Pancreas (tissue), 10 donors: ENCODE results near the gene ACAD9. TPM values are rescaled to one million over a fixed set of nuclear protein-coding genes. Genes with fewer than 3 reads are reported as not detected.
"Not testable (repeated sequence)": the region's sequence is repeated elsewhere in the genome, so short reads cannot be mapped to it uniquely, and the experiment has no call there.

Source experiments
- ATAC-seq, 4 donors: fragments of 200-7000 bp; cut with Tn5 transposase; one replicate each; pipeline versions ENCODE4 v1.8.0 to v1.9.1; 2020; ENCODE audit warnings: mild to moderate bottlenecking in 4 of 4, moderate library complexity in 4 of 4
- DNase-seq, 6 donors: peaks; one replicate each; pipeline ENCODE4 v3.0.0-alpha.2; 2020
- FAIRE-seq: peaks from 2 replicates; lab custom pipeline; 2012; peaks lifted over from hg19 to GRCh38; lab: Jason Lieb, UNC
- H3K27ac ChIP-seq, 4 donors: fragments of 200-600 bp; sonication (generic); 1 replicate in 3 of 4; 2 replicates in 1 of 4; pipeline versions ENCODE4 v1.5.0 to v1.8.0; 2020
- H3K27me3 ChIP-seq, 4 donors: fragments of 200-600 bp; one replicate each; pipeline ENCODE4 v1.8.0; 2021
- H3K36me3 ChIP-seq, 3 donors: fragments of 200-600 bp; sonication (generic) in 1 of 3; one replicate each; pipeline versions ENCODE4 v1.5.0 to v1.8.0; 2020 to 2021
- H3K4me1 ChIP-seq, 3 donors: fragments of 200-600 bp; one replicate each; pipeline ENCODE4 v1.8.0; 2021
- H3K4me3 ChIP-seq, 4 donors: fragments of 200-600 bp; sonication (generic) in 2 of 4; one replicate each; pipeline versions ENCODE4 v1.5.0 to v1.8.0; 2020 to 2021
- H3K9me3 ChIP-seq, 4 donors: fragments of 200-600 bp; one replicate each; pipeline ENCODE4 v1.8.0; 2021
- WGBS, 2 donors: extraction: QIAGEN DNeasy Blood & Tissue Kit; methylation state at CpG; one replicate each; pipeline ENCODE4 v1.1.7; 2013; 5-methylcytosine and 5-hydroxymethylcytosine counted together
- intact Hi-C, 3 donors: fragments of 100-400 bp; cut with DNase I; formaldehyde crosslinking; loops; one replicate each; pipeline versions ENCODE4 v1.11.1 to v1.14.2; 2022
- polyA plus RNA-seq, 2 donors: library from polyadenylated mRNA; stranded (reverse); fragments of 200-250 nt; gene quantifications; one replicate each; pipeline ENCODE4 v1.2.3, GENCODE V29; 2013
- total RNA-seq, 6 donors: library from RNA; stranded (reverse); fragmentation: NEBNext Ultra II Directional in 4 of 6; extraction: Animal tissue kit (Norgen Biotek cat#: 25700) in 4 of 6; gene quantifications; one replicate each; pipeline versions ENCODE4 v1.2.1 to v1.2.4, GENCODE V29; 2021 to 2023
- TF ChIP-seq, protein P1 (sequence below), 4 donors: fragments of 200-600 bp; sonication (generic) in 3 of 4; IDR thresholded peaks; one replicate each; pipeline versions ENCODE4 v1.5.0 to v1.8.0; 2021; ENCODE audit warnings: antibody characterized with exemption in 4 of 4
- donor health status: healthy with polysubstance abuse.
- donor health status: DM: no; HTN: no; CAD: no; lungs with moderate emphysema.
- donor health status: DM: no; HTN: no; CAD: no.
- donor health status: control.
- donor health status: control.
- donor health status: Bipolar disorder and iron deficiency.
- donor health status: DM: yes; HTN: yes; CAD: no.
- donor health status: DM: no; HTN: no; CAD: no.
- donor health status: DM: no; HTN: no; CAD: no.
- donor health status: DM: yes; HTN: yes; CAD: no.

Gene ACAD9
- total and polyA plus RNA-seq, 8 donors: 18.0 to 30.5 (median 24.4) TPM

DNA sequence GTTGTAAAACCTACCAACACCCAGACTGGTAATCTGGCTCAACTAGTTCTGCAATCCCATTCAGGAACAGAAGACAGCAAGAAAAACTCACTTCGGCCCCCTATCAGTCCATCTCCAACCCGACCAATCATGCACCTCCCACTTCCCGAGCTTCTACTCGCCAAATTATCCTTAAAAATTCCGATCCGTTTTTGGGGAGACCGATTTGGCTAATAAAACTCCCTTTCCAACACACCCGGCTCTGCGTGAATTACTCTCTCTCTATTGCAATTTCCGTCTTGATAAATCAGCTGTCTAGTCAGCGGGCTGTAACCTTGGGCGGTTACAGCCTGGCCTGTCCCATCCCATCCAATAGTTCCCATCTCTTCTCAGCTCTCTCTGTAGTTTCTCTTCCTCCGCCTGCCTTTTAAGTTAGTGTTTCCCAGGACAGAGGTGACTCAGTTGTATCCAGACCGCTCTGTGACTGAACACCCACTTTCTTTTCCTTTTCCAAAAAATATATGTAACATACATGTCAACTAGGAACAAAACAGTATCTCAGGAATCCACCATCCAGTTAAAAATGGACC, 780 bp upstream of the ACAD9 start:
- Histone ChIP-seq H3K36me3 (no peaks in the 10 kb centered on the region), H3K4me1 (peaks cover 6 to 32% (median 22%) of the 10 kb centered on the region in 3 donors), H3K27me3 (no peaks in the 10 kb centered on the region), H3K27ac (peak overlapping the region; percentile 74 to 92 (median 88)), H3K9me3 (no peaks in the 10 kb centered on the region), H3K4me3 (peak overlapping the region; percentile 56 to 83 (median 78))
- intact Hi-C loops: no loop called here
- no peak for DNase-seq
- TF ChIP-seq, protein P1, sequence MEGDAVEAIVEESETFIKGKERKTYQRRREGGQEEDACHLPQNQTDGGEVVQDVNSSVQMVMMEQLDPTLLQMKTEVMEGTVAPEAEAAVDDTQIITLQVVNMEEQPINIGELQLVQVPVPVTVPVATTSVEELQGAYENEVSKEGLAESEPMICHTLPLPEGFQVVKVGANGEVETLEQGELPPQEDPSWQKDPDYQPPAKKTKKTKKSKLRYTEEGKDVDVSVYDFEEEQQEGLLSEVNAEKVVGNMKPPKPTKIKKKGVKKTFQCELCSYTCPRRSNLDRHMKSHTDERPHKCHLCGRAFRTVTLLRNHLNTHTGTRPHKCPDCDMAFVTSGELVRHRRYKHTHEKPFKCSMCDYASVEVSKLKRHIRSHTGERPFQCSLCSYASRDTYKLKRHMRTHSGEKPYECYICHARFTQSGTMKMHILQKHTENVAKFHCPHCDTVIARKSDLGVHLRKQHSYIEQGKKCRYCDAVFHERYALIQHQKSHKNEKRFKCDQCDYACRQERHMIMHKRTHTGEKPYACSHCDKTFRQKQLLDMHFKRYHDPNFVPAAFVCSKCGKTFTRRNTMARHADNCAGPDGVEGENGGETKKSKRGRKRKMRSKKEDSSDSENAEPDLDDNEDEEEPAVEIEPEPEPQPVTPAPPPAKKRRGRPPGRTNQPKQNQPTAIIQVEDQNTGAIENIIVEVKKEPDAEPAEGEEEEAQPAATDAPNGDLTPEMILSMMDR (IDR thresholded peaks at IDR 0.05): no peak
- WGBS, 2 donors: 2% methylated on average over 14 of the region's 14 CpGs
- ATAC-seq: peak; percentile 19 to 62 (median 44)
- no peak for FAIRE-seq

DNA sequence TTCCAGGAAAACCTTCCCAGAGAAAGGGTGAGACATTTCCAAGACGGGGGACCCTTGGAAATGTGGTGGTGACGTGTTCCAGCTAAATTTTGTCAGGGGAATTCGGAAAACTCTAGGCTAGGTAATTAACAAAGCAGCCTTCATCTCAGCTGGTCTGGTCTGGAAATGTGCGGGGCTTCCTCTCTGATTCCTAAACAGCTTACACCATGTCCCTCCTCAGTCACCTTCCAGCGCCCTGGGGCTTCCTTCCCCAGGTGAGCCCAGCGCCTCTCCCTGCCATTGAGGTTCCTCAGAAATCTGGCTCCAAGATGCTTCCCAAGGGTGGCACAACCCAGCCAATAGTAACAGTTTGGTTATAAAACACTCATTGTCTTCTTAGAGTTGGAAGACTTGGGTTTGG, 571 bp downstream of the ACAD9 start:
- Histone ChIP-seq H3K36me3 (no peaks in the 10 kb centered on the region), H3K27me3 (no peaks in the 10 kb centered on the region), H3K27ac (peak overlapping the region; percentile 74 to 92 (median 88)), H3K4me1 (peaks cover 6 to 32% (median 22%) of the 10 kb centered on the region in 3 donors), H3K4me3 (peak overlapping the region; percentile 56 to 83 (median 78)), H3K9me3 (no peaks in the 10 kb centered on the region)
- ATAC-seq (no peak), DNase-seq (no peak), FAIRE-seq (no peak)
- WGBS, 2 donors: 2% methylated on average over 6 of the region's 6 CpGs
- intact Hi-C loops: no loop called here
- TF ChIP-seq, protein P1 (IDR thresholded peaks at IDR 0.05): no peak

DNA sequence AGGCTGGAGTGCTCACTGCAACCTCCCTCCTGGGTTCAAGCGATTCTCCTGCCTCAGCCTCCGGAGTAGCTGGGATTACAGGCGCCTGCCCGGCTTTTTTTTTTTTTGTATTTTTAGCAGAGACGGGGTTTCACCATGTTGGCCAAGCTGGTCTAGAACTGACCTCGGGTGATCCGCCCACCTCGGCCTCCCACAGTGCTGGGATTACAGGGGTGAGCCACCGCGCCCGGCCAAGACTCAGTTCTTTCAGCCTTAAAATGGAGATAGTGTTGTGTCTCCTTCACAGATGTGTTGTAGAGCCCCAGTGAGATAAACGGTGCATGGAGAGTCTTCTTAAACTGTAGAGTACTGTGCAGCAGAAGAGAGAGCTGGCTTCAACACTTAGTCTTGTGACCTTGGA, 1.0 kb downstream of the ACAD9 start:
- peaks cover 6 to 32% (median 22%) of the 10 kb centered on the region in 3 donors for H3K4me1 ChIP-seq
- ATAC-seq, H3K27me3 ChIP-seq, H3K9me3 ChIP-seq, FAIRE-seq, intact Hi-C loops, H3K36me3 ChIP-seq, H3K27ac ChIP-seq, DNase-seq: not testable (repeated sequence)
- 49 to 59% methylated on average over 12 of the region's 12 CpGs for WGBS, 2 donors
- H3K4me3 ChIP-seq: peak overlapping the region in 2 of 4 donors; percentile 75 to 80

DNA sequence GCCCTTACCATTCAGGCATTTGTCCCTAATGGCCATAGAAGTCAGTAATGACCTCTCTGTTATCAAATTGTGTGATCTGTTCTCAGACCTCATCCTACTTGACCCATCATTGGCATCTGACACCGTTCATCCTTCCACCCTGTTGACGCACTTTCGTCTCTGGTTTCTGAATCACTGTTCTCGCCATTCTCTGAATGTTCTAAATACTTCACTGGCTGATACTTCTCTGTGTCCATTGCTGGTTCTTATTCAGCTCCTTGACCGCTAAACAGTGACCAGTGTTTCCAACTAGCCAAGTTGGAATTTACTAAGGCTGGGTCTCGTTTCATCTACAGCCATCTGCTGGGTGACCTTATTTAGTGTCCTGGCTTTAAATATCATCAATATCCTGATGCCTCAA, 2.2 kb downstream of the ACAD9 start:
- ATAC-seq (no peak), DNase-seq (no peak), FAIRE-seq (no peak)
- 88 to 93% methylated on average over 6 of the region's 6 CpGs for whole genome bisulfite sequencing, 2 donors
- no peaks in the 10 kb centered on the region for H3K27me3 ChIP-seq
- no peak overlapping the region for H3K27ac ChIP-seq
- TF ChIP-seq, protein P1 (IDR thresholded peaks at IDR 0.05): no peak
- H3K4me1 ChIP-seq: peaks cover 6 to 32% (median 22%) of the 10 kb centered on the region in 3 donors
- no peaks in the 10 kb centered on the region for H3K9me3 ChIP-seq
- intact Hi-C loops: no loop called here
- H3K36me3 ChIP-seq: no peaks in the 10 kb centered on the region
- H3K4me3 ChIP-seq: no peak overlapping the region

DNA sequence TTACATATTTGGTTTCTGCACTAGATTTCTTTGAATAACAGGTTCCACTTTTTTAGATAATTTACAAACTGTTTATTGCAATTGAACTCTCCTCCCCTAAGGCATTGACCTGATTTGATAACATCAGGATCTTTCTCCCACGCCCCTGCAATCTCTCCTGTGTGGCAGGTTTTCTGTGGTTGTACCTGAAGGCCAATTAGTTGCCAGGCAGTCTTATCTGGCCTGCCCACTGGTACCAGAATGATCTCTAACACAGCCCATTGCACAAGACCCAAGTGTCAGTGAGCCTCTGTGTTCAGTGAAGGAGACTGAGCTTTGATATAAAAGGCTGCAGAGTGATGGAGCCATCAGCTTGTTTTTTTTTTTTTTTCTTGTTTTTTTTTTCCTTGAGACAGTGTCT, 3.3 kb downstream of the ACAD9 start:
- H3K4me1 ChIP-seq: peaks cover 6 to 30% (median 22%) of the 10 kb centered on the region in 3 donors
- H3K27ac ChIP-seq: no peak overlapping the region
- no peaks in the 10 kb centered on the region for H3K9me3 ChIP-seq
- WGBS, 2 donors: 20 to 25% methylated on average over 1 of the region's 1 CpG
- no peak for ATAC-seq
- FAIRE-seq: no peak
- no peak overlapping the region for H3K4me3 ChIP-seq
- no peaks in the 10 kb centered on the region for H3K36me3 ChIP-seq
- DNase-seq: no peak
- TF ChIP-seq, protein P1 (IDR thresholded peaks at IDR 0.05): no peak
- intact Hi-C loops: no loop called here
- H3K27me3 ChIP-seq: no peaks in the 10 kb centered on the region
